ENCODE data around the gene PPARG. TPM values are rescaled to one million over a fixed set of nuclear protein-coding genes. Genes with fewer than 3 reads are reported as not detected.

Gene PPARG
- total and polyA plus RNA-seq, 10 of the 15 experiments (the other 5 are each of a cell fraction or from before 2014, with no cell fraction given), result 0.06 to 0.86 (median 0.12) TPM; not detected in 5

GRCh38 chr3:12405432-12406272 is 116.8 kb downstream of the PPARG start:
- no peaks in the 10 kb centered on the region for H3K9me3 ChIP-seq (replicated peaks; ENCODE audit: control insufficient read depth, insufficient read depth, low read length)
- in situ Hi-C loops (cut with MboI), result no loop called here
- H3K4me2 ChIP-seq (ENCODE audit: control insufficient read depth, insufficient read depth), result no peak overlapping the region
- H3K79me2 ChIP-seq (ENCODE audit: control insufficient read depth, insufficient read depth, low read length), result no peaks in the 10 kb centered on the region
- no peak overlapping the region for H3K9ac ChIP-seq (ENCODE audit: control insufficient read depth, insufficient read depth, low read length)
- H3K27me3 ChIP-seq (replicated peaks in 1 of 2; ENCODE audit: control insufficient read depth in 2 of 2, insufficient read depth in 2 of 2, low read length in 1 of 2), result peaks cover 0 to 2% of the 10 kb centered on the region in 2 experiments; a peak in 2 of 4 replicates
- ATAC-seq (no peak), DNase-seq (ENCODE audit: low read depth, low spot score) (no peak), FAIRE-seq (no peak)
- TF ChIP-seq ESRRA (IDR thresholded peaks at IDR 0.05; ENCODE audit: low read length), result no peak
- TF ChIP-seq FOXK2 (IDR thresholded peaks at IDR 0.05), result no peak
- TF ChIP-seq KDM1A (IDR thresholded peaks at IDR 0.05; ENCODE audit: borderline replicate concordance), result no peak
- no peak for TF ChIP-seq GATAD2B (conservative IDR thresholded peaks at IDR 0.05; ENCODE audit: low read depth)
- TF ChIP-seq IRF4 (IDR thresholded peaks at IDR 0.05; ENCODE audit: low read depth, low read length), result no peak
- TF ChIP-seq BCLAF1 (IDR thresholded peaks at IDR 0.05), result no peak
- no peak for TF ChIP-seq PAX8 (IDR thresholded peaks at IDR 0.05)
- no peaks in the 10 kb centered on the region for H3K4me1 ChIP-seq (ENCODE audit: control insufficient read depth, insufficient read depth, low read length)
- H4K20me1 ChIP-seq (ENCODE audit: control insufficient read depth, insufficient read depth), result no peaks in the 10 kb centered on the region
- WGBS (ENCODE audit: insufficient coverage, insufficient replicate concordance, low lambda C conversion rate, missing lambda C conversion rate), result 59% methylated on average over 20 of the region's 20 CpGs
- no peak overlapping the region for H3K27ac ChIP-seq (ENCODE audit: control insufficient read depth, insufficient read depth)
- no peak overlapping the region for H2AFZ ChIP-seq (ENCODE audit: control insufficient read depth, low read depth, low read length)
- ChIA-PET POLR2A (no interaction called here), RAD21 (ENCODE audit: unreplicated experiment) (no interaction called here), SMC1A (ENCODE audit: uncharacterized antibody, unreplicated experiment) (no interaction called here), CTCF (no interaction called here)
- intact Hi-C loops (cut with micrococcal nuclease; ENCODE audit: unreplicated experiment), result no loop called here
- H3K4me3 ChIP-seq, result no peak overlapping the region
- BruUV-seq (replicated peaks), result no TSS peak
- H3K36me3 ChIP-seq (ENCODE audit: control insufficient read depth in 2 of 2, insufficient read depth in 2 of 2, low read length in 1 of 2), result no peaks in the 10 kb centered on the region
